ENCODE results near the gene CLEC17A. TPM values are rescaled to one million over a fixed set of nuclear protein-coding genes. Genes with fewer than 3 reads are reported as not detected.
"Not testable (repeated sequence)": the region's sequence is repeated elsewhere in the genome, so short reads cannot be mapped to it uniquely, and the experiment has no call there.

Gene CLEC17A, protein sequence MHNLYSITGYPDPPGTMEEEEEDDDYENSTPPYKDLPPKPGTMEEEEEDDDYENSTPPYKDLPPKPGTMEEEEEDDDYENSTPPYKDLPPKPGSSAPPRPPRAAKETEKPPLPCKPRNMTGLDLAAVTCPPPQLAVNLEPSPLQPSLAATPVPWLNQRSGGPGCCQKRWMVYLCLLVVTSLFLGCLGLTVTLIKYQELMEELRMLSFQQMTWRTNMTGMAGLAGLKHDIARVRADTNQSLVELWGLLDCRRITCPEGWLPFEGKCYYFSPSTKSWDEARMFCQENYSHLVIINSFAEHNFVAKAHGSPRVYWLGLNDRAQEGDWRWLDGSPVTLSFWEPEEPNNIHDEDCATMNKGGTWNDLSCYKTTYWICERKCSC
- total RNA-seq (2014; rRNA removed; shearing (Covaris generic)) (not detected in 2 replicates), polyA plus RNA-seq (2016; fragmentation: Nextera tagmentation; extraction: Ambion mirVana) (not detected in 2 replicates)

DNA sequence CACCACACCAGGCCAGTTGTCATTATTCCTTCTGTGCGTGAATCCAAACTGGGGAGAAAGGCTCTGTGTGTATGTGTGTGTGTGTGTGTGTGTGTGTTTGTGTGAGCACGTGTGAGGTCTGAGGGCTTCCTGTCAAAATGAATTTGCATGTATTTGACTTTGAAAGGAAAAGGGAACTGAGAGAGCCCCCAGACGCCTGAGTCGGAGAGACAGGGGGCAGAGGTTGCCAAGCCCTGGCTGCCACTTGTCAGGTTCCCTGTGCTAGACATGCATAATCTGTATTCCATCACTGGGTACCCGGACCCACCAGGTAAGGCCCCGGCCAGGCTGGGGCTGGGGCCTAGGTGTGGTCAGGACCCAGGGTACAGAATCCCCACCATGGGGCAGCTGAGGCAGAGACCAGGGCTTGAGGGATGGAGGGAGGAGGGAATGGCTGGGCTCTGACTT is at the start of gene CLEC17A:
Gene CLEC17A, plus strand, starts transcription at position 191 of the 447 bp plus-strand sequence. Its CDS starts 77 bp downstream, at position 268.
- Histone ChIP-seq H3K4me3 (no peak within 1 kb of the TSS), H2AFZ (no peak within 1 kb of the TSS), H3F3A (ENCODE audit: insufficient read depth) (no peaks in the 10 kb centered on the region), H3K9me3 (ENCODE audit: low read depth) (no peaks in the 10 kb centered on the region), H3K9me2 (ENCODE audit: insufficient read depth) (no peaks in the 10 kb centered on the region), H3K79me2 (ENCODE audit: insufficient read depth) (no peaks in the 10 kb centered on the region), H3K36me3 (ENCODE audit: low read depth) (no peaks in the 10 kb centered on the region), H4K20me1 (ENCODE audit: insufficient read depth) (no peaks in the 10 kb centered on the region), H3K27me3 (replicated peaks; ENCODE audit: insufficient read depth) (no peaks in the 10 kb centered on the region), H3K9ac (no peak within 1 kb of the TSS), H3K4me1 (ENCODE audit: insufficient read depth) (no peaks in the 10 kb centered on the region), H3K4me2 (ENCODE audit: unreplicated experiment) (no peak within 1 kb of the TSS), H3K27ac (no peak within 1 kb of the TSS)
- in situ Hi-C loops (cut with MboI): no loop called here
- DNase-seq: no peak
- WGBS, 2 experiments (ENCODE audit: low coverage in 1 of 2, low lambda C conversion rate in 2 of 2, missing lambda C conversion rate in 2 of 2): 43 to 48% methylated on average over 6 of the region's 6 CpGs
- TF ChIP-seq EZH2phosphoT487 (IDR thresholded peaks at IDR 0.05; ENCODE audit: insufficient read depth, low read depth) (no peak), EZH2 (IDR thresholded peaks at IDR 0.05; ENCODE audit: insufficient read depth, poor library complexity, severe bottlenecking) (no peak)

DNA sequence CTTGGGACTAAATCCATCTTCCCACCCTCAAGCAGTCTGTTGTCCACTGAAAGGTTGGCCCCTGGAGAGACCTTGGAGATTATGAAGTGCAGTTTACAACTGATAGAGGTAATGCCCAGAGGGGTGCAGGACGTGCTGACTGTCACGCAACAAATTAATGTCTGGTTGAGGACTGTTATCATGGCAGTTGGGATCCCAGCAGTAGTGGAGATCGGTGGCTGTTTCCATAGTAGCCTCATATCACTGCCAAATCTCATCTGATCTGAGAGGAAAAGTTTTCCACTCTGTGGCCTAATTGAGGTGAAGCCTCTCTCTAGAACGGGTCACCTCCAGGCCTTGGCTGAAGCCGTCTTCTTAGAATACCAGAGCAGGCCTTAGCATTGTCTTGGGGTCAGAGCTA is 49.4 kb upstream of the CLEC17A start:
- peaks cover 7% of the 10 kb centered on the region for H3K4me1 ChIP-seq (ENCODE audit: insufficient read depth)
- no peaks in the 10 kb centered on the region for H3K36me3 ChIP-seq (ENCODE audit: low read depth)
- peaks cover 1% of the 10 kb centered on the region; the same call in 1 of the 2 replicates for H3F3A ChIP-seq (ENCODE audit: insufficient read depth)
- whole genome bisulfite sequencing, 2 experiments (ENCODE audit: low coverage in 1 of 2, low lambda C conversion rate in 2 of 2, missing lambda C conversion rate in 2 of 2): 89 to 90% methylated on average over 5 of the region's 5 CpGs
- no peak overlapping the region for H3K4me3 ChIP-seq
- no peaks in the 10 kb centered on the region for H3K27me3 ChIP-seq (replicated peaks; ENCODE audit: insufficient read depth)
- in situ Hi-C loops (cut with MboI): no loop called here
- H3K9me2 ChIP-seq (ENCODE audit: insufficient read depth): no peaks in the 10 kb centered on the region
- no peak overlapping the region for H3K27ac ChIP-seq
- no peak overlapping the region for H3K9ac ChIP-seq
- H4K20me1 ChIP-seq (ENCODE audit: insufficient read depth): no peaks in the 10 kb centered on the region
- TF ChIP-seq EZH2 (IDR thresholded peaks at IDR 0.05; ENCODE audit: insufficient read depth, poor library complexity, severe bottlenecking): no peak
- TF ChIP-seq EZH2phosphoT487 (IDR thresholded peaks at IDR 0.05; ENCODE audit: insufficient read depth, low read depth): no peak
- peaks cover 38% of the 10 kb centered on the region for H3K79me2 ChIP-seq (ENCODE audit: insufficient read depth)
- H2AFZ ChIP-seq: no peak overlapping the region
- no peaks in the 10 kb centered on the region for H3K9me3 ChIP-seq (ENCODE audit: low read depth)
- no peak overlapping the region for H3K4me2 ChIP-seq (ENCODE audit: unreplicated experiment)
- DNase-seq: no peak

DNA sequence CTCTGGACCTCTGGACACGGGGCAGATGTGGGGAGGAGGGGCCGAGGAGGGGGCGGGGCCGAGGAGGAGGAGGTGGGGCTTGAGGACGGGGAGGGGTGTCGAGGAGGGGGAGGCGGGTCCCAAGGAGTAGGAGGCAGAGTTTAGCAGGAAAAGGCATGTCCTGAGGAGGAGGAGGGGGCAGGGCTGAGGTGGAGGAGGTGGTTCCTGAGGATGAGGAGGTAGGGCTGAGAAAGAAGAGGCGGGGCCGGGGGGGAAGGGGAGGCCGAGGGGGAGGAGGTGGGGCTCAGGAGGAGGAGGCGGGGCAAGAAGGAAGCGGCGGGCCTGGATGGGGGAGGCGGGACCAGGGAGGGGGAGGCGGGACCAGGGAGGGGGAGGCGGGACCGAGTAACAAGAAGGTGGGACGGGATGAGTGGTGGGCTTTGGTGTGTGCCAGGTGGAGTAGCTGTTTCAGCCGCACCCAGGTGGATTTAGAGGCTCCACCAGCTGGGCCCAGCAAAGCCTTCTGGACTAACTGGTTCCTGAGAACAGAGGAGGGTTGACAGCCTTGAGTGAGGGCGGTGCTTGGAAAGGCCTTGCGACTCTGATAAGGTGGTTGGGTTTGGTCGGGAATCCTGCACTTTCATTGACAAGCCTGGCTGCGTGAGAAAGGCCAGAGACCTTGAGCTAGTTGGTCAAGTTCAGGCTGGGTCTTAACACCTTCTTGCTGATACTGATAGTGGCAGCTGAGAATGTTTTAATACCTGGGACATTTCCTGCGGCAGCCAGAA is 45.8 kb upstream of the CLEC17A start:
- peak; percentile 50 for DNase-seq
- no peaks in the 10 kb centered on the region for H3K36me3 ChIP-seq (ENCODE audit: low read depth)
- H3K4me1 ChIP-seq (ENCODE audit: insufficient read depth): no peaks in the 10 kb centered on the region
- no peak overlapping the region for H3K9ac ChIP-seq
- in situ Hi-C loops (cut with MboI): no loop called here
- no peak overlapping the region for H3K27ac ChIP-seq
- H4K20me1 ChIP-seq (ENCODE audit: insufficient read depth): no peaks in the 10 kb centered on the region
- TF ChIP-seq EZH2 (IDR thresholded peaks at IDR 0.05; ENCODE audit: insufficient read depth, poor library complexity, severe bottlenecking) (no peak), EZH2phosphoT487 (IDR thresholded peaks at IDR 0.05; ENCODE audit: insufficient read depth, low read depth) (no peak)
- H2AFZ ChIP-seq: no peak overlapping the region
- no peaks in the 10 kb centered on the region for H3F3A ChIP-seq (ENCODE audit: insufficient read depth)
- H3K4me2 ChIP-seq (ENCODE audit: unreplicated experiment): no peak overlapping the region
- no peaks in the 10 kb centered on the region for H3K27me3 ChIP-seq (replicated peaks; ENCODE audit: insufficient read depth)
- H3K4me3 ChIP-seq: no peak overlapping the region
- H3K9me2 ChIP-seq (ENCODE audit: insufficient read depth): no peaks in the 10 kb centered on the region
- 28 to 72% methylated on average over 5 to 24 of the region's 24 CpGs for WGBS, 2 experiments (ENCODE audit: low coverage in 1 of 2, low lambda C conversion rate in 2 of 2, missing lambda C conversion rate in 2 of 2)
- no peaks in the 10 kb centered on the region for H3K9me3 ChIP-seq (ENCODE audit: low read depth)
- peaks cover 20% of the 10 kb centered on the region for H3K79me2 ChIP-seq (ENCODE audit: insufficient read depth)

DNA sequence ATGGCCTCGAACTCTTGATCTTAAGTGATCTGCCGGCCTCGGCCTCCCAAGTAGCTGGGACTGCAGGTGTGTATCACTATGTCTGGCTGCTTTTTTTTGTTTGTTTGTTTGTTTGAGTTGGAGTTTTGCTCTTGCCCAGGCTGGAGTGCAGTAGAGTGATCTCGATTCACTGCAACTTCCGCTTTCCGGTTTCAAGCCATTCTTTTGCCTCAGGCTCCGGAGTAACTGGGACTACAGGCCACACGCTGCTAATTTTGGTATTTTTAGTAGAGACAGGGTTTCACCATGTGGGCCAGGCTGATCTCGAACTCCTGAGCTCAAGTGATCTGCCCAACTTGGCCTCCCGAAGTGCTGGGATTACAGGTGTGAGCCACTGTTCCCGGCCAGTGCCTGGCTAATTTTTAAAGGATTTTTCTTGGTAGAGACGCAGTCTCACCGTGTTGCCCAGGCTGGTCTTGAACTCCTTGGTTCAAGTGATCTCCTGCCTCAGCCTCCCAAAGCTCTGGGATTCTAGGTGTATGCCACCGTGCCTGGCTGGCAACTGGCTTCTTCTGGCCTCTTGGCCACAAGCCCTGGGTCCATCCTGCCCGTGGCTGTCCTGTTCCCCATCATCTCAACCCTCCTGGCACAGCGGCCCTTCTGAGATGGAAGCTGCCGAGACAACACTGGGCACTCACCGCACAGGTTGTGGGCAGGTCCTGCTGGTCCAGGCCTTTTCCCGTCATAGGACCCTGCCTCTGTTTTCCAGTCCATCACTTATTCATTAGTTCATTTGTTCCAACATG is 42.0 kb upstream of the CLEC17A start:
- DNase-seq: no peak
- in situ Hi-C loops (cut with MboI): no loop called here
- H2AFZ ChIP-seq: no peak overlapping the region
- H3K4me1 ChIP-seq (ENCODE audit: insufficient read depth): no peaks in the 10 kb centered on the region
- H3F3A ChIP-seq (ENCODE audit: insufficient read depth): no peaks in the 10 kb centered on the region
- H3K4me3 ChIP-seq: no peak overlapping the region
- H3K9ac ChIP-seq: no peak overlapping the region
- no peaks in the 10 kb centered on the region for H3K27me3 ChIP-seq (replicated peaks; ENCODE audit: insufficient read depth)
- H3K27ac ChIP-seq: no peak overlapping the region
- H3K4me2 ChIP-seq (ENCODE audit: unreplicated experiment): no peak overlapping the region
- no peaks in the 10 kb centered on the region for H4K20me1 ChIP-seq (ENCODE audit: insufficient read depth)
- 87 to 88% methylated on average over 19 of the region's 19 CpGs for WGBS, 2 experiments (ENCODE audit: low coverage in 1 of 2, low lambda C conversion rate in 2 of 2, missing lambda C conversion rate in 2 of 2)
- peaks cover 6% of the 10 kb centered on the region; the same call in 1 of the 2 replicates for H3K79me2 ChIP-seq (ENCODE audit: insufficient read depth)
- no peak for TF ChIP-seq EZH2 (IDR thresholded peaks at IDR 0.05; ENCODE audit: insufficient read depth, poor library complexity, severe bottlenecking)
- no peak for TF ChIP-seq EZH2phosphoT487 (IDR thresholded peaks at IDR 0.05; ENCODE audit: insufficient read depth, low read depth)
- no peaks in the 10 kb centered on the region for H3K9me3 ChIP-seq (ENCODE audit: low read depth)
- no peaks in the 10 kb centered on the region for H3K36me3 ChIP-seq (ENCODE audit: low read depth)
- H3K9me2 ChIP-seq (ENCODE audit: insufficient read depth): no peaks in the 10 kb centered on the region

DNA sequence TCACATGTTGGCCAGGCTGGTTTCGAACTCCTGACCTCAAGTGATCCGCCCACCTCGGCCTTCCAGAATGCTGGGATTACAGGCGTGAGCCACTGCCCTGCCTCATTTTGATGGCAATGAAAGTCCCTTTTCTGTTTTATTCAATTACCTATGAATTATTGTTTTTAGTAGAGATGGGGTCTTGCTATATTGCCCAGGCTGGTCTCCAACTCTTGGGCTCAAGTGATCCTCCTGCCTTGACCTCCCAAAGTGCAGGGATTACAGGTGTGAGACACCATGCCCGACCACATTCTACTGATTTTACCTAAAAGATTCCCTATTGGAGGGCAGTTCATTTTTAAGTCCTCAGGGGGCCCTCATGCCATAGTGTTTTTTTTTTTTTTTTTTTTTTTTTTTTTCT is 40.9 kb upstream of the CLEC17A start:
- H3K9ac ChIP-seq; H3K79me2 ChIP-seq (ENCODE audit: insufficient read depth); in situ Hi-C loops (cut with MboI); H3K4me3 ChIP-seq; H3K9me3 ChIP-seq (ENCODE audit: low read depth); H3K4me1 ChIP-seq (ENCODE audit: insufficient read depth); H2AFZ ChIP-seq; H3K9me2 ChIP-seq (ENCODE audit: insufficient read depth); H3K36me3 ChIP-seq (ENCODE audit: low read depth); H4K20me1 ChIP-seq (ENCODE audit: insufficient read depth); H3K27me3 ChIP-seq (replicated peaks; ENCODE audit: insufficient read depth); H3F3A ChIP-seq (ENCODE audit: insufficient read depth); H3K4me2 ChIP-seq (ENCODE audit: unreplicated experiment); DNase-seq: not testable (repeated sequence)
- 0 out of 2 replicates have a peak overlapping the region, but pooled peaks have one; percentile 18 for H3K27ac ChIP-seq
- 80 to 82% methylated on average over 5 of the region's 5 CpGs for WGBS, 2 experiments (ENCODE audit: low coverage in 1 of 2, low lambda C conversion rate in 2 of 2, missing lambda C conversion rate in 2 of 2)
